HG02938 (cell line): ENCODE results near the gene BRSK2.
A peak's percentile ranks its signal among the peaks of the same experiment; 100 is the strongest.

Source experiments
- ATAC-seq: cut with Tn5 transposase; IDR thresholded peaks from one replicate; pipeline ENCODE4 v1.9.1; 2021; ENCODE audit warnings: mild to moderate bottlenecking, moderate library complexity; ENCODE audit not compliant: unreplicated experiment

The BRSK2 gene

DNA sequence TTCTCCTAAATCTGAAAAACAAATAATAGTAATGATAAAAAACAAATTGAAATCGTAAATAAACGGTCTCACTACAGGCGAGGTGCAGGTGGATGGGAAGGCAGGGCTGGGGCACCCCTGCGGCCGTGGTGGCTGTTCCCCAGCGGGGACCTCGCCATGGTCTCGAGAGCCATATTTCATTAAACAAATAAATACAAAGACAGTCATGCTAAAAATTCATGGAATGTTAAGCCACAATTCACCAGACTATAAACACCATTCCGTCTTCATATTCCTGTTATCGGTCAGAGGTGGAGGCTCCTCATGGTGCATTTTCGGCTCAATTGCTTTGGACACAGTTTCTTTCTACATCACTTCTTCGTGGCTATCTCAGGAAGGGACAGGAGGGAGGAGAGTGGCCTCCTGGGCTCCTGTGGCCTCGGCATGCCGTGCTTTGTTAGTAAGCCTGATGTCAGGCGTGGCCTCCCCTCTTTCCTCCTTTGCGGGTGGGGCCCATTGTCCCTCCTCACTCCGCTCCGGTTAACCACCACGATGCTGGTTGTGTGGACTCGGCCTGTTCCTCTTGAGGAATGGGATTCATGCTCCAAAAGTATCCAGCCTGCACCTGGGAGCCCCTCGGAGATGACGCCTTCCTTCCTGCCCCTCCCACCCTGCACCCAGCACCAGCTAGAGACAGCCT is 16.1 kb upstream of the BRSK2 start:
- no peak for ATAC-seq

DNA sequence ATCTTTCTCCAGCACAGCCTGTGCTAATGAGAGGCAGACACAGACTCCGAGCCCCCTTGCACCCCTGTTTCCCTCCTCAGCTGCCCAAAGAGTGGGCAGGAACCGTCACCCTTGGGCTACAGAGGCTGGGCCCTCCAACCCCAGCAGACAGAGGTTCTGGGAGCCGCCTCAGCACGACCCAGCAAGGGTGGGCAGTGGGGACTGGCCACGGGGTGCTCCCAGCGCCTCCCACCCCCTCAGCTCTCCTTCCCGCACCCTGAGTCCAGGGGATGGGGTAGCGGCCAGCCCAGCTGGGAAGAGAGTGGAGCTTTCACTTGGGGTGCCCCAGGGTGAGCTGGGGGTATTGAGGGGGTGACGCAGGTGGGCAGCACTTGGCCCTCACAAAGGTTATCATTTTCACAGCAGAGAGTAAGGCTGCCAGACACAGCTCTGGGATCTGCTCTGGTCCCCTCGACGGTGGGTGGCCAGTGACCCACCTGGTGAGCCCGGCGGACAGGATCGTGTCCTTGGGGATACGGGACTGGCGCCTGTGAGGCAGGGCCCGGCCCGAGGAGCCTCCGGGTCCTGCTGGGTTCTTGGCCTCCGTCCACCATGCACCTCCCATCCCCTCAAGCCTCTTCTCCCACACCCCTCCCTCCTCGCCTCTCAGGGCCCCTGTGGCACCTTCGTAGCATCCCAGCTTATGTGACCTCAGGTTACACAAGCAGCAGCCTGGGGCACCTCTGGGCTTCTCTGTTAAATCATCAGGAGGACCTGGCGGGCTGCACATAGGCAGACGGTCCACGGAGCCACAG is 14.4 kb upstream of the BRSK2 start:
- ATAC-seq: no peak

DNA sequence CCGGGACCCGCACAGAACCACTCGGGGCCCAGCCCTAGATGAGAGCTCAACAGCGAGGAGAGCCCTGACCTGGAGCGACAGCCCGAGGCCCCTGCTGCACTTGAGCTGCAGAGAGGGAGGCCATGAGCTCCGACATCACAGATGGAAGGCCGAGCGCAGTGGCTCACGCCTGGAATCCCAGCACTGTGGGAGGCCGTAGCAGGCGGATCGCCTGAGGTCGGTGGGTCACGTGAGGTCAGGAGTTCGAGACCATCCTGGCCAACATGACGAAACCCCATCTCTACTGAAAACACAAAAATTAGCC is 13.8 kb upstream of the BRSK2 start:
- ATAC-seq: no peak

DNA sequence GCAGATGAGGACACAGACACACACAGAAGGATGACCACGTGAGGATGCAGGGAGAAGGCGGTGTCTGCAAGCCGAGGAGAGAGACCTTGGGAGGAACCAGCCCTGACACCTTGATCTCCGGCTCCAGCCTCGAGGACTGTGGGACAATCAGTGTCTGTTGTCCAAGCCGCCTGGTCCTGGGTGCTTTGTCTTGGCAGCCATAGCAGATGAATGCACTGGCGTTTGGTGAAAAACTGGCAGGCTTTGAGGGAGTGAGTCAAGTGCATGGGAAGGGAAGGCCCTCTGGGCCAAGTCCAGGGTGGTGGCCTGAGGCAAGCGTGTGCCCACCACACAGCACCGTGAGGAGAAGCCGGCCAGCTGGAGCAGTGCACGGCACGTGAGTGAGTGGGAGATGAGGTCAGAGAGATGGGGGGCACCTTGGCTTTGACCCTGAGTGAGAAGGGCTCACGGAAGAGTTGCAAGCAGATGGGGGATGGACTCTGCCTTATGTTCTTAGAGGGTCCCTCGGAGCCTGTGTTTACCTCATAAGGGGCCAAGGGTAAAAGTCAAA is 12.4 kb upstream of the BRSK2 start:
- ATAC-seq: no peak

DNA sequence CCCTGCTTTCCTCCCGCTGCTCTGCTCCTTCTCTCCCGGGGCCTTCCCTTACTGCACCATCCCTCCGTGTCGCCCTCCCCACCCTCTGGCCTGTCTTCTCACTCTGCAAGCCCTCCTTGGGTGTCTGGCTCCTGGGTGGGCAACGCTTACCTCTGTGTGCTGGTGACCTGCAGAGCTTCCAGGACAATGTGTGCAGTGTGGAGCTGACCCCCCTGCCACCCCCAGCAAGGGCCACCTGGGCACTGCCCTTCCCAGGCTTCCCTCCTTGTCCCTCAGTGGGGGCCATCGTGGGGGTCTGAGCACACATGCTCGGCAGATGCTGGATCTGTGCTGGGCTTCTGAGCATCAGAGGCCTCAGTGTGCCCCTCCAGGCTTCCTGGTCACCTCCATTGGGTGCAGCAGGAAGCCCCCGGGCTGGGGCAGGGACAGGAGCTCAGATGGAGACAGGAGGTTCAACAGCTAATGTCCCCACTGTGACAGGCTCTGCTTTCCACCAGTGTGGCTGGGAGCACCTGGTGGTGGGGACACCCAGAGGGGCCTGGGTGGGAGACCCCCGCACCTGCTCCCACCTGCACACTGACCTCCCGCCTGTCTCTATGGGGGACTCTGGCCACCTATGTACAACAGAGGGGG is 7.8 kb upstream of the BRSK2 start:
- no peak for ATAC-seq

DNA sequence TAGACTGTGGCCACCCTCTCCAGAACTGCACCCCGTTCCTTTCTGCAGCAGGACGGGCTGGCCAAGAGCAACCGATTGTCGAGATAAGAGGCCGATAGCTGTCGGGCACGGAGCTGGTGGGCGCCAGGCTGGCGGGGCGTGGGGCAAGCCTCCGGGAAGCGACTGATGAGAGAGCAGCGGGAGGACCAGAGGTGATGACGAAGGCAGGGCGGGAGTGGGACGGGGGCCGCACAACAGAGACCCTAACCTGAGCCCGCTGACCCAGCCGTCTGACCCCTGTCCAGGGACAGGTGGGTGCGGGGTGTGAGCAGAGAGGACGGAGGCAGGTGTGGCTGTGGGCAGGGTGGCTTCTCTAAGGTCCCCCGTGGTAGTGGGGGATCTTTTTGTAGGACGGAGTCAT is 7.3 kb upstream of the BRSK2 start:
- no peak for ATAC-seq

DNA sequence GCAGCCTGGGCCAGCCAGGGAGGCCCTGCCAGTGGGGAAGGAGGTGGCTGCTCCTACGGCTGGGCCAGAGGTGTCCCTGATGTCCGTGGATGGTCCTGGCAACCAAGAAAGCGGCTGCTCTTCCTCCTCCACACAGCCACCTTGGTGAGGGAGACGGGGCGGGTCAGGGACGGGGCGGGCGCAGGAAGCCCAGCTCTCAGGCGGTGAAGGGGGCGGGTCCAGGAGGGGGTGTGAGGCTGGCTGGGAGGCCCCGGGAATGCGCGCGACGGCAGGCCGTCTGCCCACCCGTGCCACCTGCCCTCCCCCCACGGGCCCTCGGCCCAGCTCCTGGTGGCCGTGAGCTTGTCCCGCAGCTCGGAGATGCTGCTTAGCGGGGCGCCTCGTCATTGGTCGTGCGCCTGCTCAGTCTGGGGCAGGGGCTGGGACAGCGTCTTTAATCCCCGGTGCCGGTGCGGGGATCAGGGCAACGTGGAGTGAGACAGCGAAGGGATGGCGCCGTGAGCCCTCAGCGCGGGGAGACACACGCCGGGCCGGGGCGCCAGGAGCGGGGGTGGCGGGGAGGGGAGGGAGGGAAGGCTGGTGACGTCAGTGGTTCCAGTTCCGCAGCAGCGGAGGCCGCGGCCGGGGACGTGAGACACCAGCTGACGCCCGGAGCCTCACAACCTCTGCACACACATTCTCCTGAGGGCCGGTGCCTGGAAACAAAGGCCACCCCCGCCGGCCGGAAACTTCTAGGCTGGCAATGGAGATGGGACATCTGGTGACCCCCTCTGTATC is 6.7 kb upstream of the BRSK2 start:
- ATAC-seq: no peak

DNA sequence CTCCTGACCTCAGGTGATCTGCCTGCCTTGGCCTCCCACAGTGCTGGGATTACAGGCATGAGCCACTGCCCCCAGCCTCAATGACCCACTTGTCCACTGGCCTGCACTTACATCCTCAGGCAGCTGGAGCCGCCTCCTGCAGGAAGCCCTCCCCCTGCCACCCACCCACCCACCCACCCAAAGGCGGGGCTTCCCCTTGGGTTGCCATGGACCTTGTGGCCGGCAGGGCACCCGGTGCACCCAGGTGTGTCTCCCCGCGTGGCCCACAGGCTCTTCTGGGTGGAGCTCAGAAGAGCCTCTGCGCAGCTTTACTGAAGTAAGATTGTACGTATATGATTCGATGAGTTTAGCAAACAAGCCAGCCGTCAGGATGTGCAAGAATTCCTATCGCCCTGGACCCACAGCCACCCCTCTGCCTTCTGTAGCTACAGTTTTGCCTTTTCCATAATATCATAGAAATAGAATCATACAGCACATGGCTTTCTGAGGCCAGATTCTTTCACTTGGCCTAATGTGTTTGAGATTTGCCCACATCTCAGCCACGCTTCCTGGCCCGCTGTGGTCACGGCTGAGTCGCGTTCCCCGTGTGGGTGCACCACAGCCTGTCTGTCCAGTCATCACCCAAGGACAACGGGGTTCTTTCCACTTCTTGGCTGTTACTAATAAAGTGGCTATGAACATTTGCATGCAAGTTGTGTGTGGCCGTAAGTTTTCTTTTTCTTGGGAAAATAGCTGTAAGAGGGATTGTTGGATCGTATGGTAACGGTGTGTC is 5.3 kb upstream of the BRSK2 start:
- no peak for ATAC-seq

DNA sequence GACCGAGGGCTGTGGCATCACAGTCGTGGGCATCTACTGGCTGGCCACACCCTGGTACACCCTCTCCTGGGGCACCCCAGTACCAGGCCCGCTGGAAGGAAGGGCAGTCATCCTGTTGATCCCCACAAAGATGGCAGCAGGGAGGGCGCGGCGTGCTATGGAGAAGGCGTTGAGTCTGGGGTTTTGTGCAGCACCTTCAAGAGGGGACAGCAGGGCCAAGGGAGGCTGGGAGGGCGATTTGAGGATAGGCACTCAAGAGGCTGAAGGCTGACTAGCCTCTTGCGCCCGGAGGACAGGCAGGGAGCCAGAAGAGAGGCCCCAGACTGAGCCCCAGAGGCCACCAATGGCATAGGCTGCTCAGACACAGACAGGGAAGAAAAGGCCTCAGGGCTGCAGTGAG is 2.2 kb upstream of the BRSK2 start:
- ATAC-seq: no peak

DNA sequence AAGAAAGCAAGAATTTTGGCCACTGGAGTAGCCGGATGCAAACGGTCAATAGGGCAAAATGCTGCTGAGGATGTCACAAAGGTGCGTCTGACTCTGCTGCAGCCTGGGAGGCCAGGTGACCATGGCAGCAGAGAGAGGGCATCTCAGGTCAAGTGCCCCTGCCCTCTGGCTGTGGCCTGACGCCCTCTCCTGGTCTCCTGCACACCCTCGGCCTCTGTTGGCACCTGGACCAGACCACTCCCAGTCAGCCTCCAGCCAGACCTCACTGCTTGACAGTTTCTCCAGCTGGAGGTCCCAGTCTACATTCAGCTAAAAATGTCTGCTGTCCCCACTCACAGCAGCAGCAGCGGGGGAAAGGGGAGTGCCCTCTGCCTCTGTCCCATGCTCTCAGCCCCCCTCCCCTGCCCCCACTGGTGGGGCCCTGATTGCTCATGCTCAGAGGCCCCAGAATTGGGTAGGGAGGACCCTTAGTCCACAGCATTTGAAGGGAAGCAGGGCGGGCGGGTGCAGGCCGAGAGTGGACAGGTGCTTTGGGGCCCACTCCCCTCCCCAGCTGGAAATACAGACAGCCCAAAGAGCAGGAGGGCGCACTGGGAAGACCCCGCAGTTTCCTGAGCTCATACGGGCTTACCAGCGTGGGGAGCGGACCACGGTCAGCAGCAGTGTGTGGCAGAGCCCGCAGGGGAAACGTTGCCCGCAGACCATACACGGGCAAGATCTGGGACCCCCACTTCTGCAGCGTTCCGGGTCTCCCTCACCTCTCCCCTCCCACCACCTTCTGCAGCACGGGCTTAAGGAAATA is 1.6 kb upstream of the BRSK2 start:
- no peak for ATAC-seq

DNA sequence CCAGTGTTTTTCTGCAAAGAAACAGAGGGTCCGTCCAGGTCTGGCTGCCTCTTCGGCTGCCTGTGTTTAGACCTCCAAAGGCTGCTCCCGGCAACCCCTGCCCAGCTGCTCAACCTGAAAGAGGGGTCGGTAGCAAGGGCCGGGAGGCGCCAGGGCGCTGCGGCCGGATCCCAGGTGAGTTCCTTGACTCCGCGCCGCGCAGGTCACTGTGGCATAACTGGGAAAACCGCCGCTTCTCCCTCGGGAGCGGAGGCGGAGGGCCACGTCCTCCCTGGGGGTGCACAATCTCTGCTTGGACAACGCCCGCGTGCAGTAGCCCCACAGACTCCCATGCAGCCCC is 1.0 kb upstream of the BRSK2 start:
- no peak for ATAC-seq

DNA sequence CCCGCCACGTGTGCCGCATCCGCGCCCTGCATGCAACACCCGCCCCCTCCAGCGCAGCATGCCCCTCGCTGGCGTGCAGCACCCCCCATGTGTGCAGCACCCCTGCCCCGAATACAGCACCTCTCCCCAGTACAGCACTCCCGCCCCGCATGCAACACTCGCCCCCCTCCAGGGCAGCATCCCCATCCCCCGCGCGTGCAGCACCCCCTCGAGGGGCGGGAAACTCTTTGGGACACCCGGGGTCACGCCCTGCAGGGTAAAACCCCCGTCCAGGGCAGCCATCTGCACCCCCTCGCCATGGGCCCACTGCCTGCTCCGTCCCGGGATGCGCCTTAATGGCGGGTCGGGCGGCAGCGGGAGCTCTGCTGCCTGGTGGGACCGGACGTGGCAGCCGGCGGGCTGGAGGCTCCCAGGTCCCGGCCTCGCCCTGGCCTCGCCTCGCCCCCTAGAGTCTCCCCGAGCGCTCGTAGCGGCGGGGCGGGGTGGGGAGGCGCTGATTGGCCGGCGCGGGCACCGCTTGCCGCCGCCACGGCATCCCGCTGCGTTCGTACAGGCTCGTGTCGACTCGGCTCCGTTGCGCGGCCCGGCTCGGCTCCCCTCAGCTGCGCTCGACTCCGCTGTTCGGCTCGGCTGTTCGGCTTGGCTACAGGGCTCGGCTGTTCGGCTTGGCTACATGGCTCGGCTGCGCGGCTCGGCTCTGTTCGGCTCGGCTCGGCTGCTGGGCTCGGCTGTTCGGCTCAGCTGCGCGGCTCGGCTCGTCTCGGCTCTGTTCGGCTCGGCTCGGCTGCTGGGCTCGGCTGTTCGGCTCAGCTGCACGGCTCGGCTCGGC is 417 bp upstream of the BRSK2 start:
- ATAC-seq: peak; percentile 93

DNA sequence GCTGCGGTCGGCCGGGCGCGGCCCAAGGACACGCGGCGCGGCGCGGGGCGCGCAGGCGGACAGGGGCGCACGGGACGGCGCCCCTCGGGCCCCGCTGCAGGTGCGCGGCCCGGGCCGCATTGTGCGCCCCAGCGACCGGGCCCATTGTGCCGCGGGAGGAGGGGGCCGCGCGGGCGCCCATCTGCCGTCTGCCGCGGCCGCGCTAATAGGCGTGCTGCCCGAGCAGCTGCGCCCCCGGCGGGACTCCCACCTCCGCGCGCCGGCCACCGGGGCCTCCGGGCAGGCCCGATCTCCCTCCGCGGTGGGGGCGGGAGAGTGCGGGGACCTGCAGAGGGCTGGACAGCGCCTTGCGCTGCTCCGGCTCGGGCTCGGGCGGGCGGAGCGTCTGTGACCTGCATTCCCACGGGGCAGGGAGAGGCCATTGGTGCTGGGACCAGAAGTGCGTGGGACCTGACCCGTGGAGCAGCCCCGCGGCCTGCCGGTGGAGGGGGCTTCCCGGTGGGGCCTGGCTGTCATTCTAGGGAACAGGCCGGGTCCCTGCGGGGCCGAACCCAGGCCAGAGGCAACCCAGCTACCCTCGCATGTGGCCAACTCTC is 933 bp downstream of the BRSK2 start:
- no peak for ATAC-seq

DNA sequence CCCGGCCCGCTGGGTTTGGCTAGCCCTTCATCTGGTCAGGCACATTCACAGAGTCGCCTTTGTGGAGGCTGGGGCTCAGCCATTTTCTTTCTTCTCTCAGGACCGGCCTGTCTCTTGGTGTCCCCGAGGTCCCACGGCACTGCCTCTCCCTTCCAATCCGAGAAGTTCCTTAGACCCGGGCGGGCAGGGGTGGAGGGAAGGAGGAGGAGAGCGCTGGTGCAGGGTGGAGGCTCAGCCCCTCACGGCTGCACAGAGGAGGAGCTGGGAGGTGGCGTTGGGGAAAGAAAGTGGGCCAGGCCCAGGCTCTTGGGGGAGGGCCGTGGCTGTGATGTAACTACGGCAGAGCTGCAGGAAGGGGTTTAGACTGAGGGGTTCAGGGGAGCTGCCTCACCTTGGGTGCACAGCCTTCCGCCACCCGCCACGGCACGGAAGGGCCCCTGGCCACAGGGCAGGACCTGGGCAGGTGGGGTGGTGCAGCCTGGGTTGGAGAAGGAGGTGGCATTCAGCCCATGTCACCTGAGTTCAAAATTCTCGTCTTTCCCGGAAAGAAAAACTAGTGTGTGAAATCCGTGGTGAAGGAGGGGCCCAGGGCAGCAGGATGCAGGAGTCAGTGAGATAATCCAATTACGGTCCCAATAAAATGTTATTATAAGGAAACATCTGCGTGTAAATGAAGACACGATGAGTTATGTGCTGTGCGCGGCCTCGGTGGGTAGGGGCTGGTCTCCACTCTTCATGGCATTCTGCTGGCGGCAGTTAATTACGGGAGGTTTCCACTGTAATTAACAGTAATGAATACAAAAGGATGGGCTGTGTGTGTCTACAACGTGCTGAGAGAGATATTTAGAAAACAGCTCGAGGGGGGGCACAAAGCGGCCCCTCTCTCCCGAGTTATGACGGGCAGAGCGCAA is 1.7 kb downstream of the BRSK2 start:
- no peak for ATAC-seq

DNA sequence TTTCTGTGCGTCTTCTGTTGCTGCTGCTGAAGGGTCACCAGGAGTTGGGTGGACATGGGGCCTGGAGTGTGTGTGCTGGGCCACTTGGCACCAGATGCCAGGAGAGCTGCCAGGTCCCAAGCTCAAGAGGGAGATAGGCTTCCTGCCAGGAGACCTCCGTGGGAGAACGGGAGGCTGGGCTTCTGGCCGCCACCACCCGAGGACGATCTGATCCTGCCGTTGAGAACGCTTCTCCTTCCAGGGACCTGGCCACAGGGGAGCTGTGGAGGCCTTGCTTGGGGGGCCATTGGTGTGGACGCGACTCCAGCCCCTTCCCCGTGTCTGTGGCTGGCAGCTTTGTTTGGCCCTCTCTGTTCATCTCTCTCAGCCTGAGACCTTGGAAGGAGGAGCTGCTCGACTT is 2.4 kb downstream of the BRSK2 start:
- no peak for ATAC-seq

DNA sequence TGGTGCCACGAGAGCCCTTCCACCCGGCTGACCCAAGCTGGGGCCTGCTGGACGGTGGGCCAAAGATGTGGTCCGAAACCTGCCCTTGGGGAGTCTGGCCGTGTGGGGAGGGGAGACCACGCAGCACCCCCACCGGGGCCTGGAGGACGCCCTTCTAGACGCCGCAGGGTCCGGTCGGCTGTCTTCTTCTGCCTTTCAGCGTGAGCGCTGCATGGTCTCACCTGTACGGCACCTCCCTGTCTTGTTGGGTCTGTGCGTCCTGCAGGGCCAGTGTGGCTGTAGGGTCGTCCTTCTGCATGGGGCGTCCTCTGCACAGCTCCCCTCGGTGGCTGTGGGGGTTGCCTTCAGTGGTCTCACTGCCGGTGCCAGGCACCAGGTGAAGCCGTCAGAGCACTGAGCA is 2.8 kb downstream of the BRSK2 start:
- no peak for ATAC-seq

DNA sequence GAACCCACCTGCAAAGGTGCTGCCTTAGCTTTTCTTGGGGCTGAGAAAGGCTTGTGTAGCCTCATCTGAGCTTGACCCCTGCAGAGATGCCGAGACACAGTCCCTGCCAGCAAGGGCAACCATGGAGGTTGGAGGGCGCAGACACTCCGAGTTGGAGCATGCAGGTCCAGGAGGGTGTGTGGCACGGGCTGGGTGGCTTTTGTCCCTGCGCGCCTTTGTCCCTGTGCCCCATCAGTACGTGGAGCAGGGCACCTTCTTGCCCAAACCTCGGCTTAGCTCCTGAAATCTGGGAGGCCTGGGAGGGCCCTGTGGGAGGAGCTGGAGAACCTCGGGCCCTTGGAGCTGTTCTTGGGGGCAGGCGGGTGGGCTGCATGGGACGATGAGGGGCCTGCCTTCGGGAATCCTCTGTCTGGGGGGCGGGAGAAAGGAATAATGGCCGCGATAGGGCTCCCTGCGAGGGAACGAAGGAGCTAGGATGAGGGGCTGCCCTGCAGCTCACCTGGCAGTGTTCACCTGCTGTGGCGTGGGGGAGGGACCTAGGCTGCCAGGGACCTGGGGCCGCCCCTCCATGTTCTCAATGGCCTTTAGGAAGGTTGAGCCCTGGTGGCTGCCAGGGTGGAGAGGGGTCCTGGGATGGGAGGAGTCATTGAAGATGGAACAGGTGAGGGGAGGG is 3.4 kb downstream of the BRSK2 start:
- ATAC-seq: no peak
